K562 (cell line): ENCODE results near the gene COPS6. TPM values are rescaled to one million over a fixed set of nuclear protein-coding genes. Genes with fewer than 3 reads are reported as not detected.
A peak's percentile ranks its signal among the peaks of the same experiment; 100 is the strongest.

Experiments used
- BCL6 ChIP-seq: fragments of 250-450 bp; sonication (Bioruptor Pico); IDR thresholded peaks from 2 replicates; pipeline ENCODE4 v1.4.0; 2020
- BMI1 ChIP-seq: fragments of 150-350 bp; IDR thresholded peaks from 2 replicates; pipeline ENCODE4 v1.6.1; 2014; ENCODE audit warnings: low read length
- CGGBP1 ChIP-seq: fragments of 250-450 bp; sonication (Bioruptor Pico); IDR thresholded peaks from 2 replicates; pipeline ENCODE4 v1.9.0; 2021; ENCODE audit warnings: mild to moderate bottlenecking
- CHD4 ChIP-seq: fragments of 200-600 bp; sonication (generic); IDR thresholded peaks from 3 replicates; pipeline ENCODE4 v1.6.1; 2012; ENCODE audit warnings: low read depth, mild to moderate bottlenecking, mixed read lengths, low read length, inconsistent platforms; ENCODE audit not compliant: insufficient read depth, insufficient replicate concordance, poor library complexity, severe bottlenecking
- E2F6 ChIP-seq, 2 experiments: IDR thresholded peaks; 2 replicates each; pipeline ENCODE4 v1.6.1; 2011; ENCODE audit warnings: borderline replicate concordance in 1 of 2, control low read depth in 1 of 2, low read depth in 1 of 2, low read length in 1 of 2, mild to moderate bottlenecking in 1 of 2, mixed read lengths in 1 of 2, moderate library complexity in 1 of 2; ENCODE audit not compliant: insufficient read depth in 1 of 2, insufficient read length in 1 of 2, poor library complexity in 1 of 2, severe bottlenecking in 1 of 2; ENCODE audit errors: extremely low read depth in 1 of 2
- E2F8 ChIP-seq: fragments of 450-650 bp; IDR thresholded peaks from 2 replicates; pipeline ENCODE4 v1.7.1; 2018; ENCODE audit warnings: mild to moderate bottlenecking, low read depth; ENCODE audit not compliant: partially characterized antibody
- FOXK2 ChIP-seq, 2 experiments: fragments of 450-650 bp; IDR thresholded peaks in 1 of 2; conservative IDR thresholded peaks in 1 of 2; 2 replicates each; pipeline ENCODE4 v1.6.1; 2016; ENCODE audit warnings: low read depth in 2 of 2, mild to moderate bottlenecking in 1 of 2
- HDGF ChIP-seq: fragments of 450-650 bp; IDR thresholded peaks from 2 replicates; pipeline ENCODE4 v1.6.1; 2016
- MAX ChIP-seq: sonication (generic); formaldehyde crosslinking; IDR thresholded peaks from 2 replicates; pipeline ENCODE4 v1.9.0; 2022; ENCODE audit warnings: mild to moderate bottlenecking, missing genetic modification reagents
- RAD51 ChIP-seq: fragments of 450-650 bp; IDR thresholded peaks from 2 replicates; pipeline ENCODE4 v1.7.1; 2016; ENCODE audit warnings: low read depth, mild to moderate bottlenecking, borderline replicate concordance
- RBM22 ChIP-seq: fragments of 200-400 bp; formaldehyde crosslinking; IDR thresholded peaks from 2 replicates; pipeline ENCODE4 v1.6.1; 2018; ENCODE audit warnings: low read length, low read depth; ENCODE audit not compliant: poor library complexity, severe bottlenecking
- RNF2 ChIP-seq: sonication (generic); IDR thresholded peaks from 2 replicates; pipeline ENCODE4 v1.6.1; 2016
- TEAD1 ChIP-seq, 2 experiments: fragments of 450-650 bp in 1 of 2; sonication (generic) in 1 of 2; formaldehyde crosslinking; IDR thresholded peaks; 2 replicates each; pipeline versions ENCODE4 v1.4.0 to v1.8.0; 2020 to 2022; ENCODE audit warnings: mild to moderate bottlenecking in 2 of 2, missing genetic modification reagents in 1 of 2
- TRIM28 ChIP-seq: fragments of 450-650 bp; IDR thresholded peaks from 2 replicates; pipeline ENCODE4 v1.6.1; 2017
- ZBTB7A ChIP-seq: IDR thresholded peaks from 2 replicates; pipeline ENCODE4 v1.6.1; 2011; ENCODE audit warnings: low read depth, mild to moderate bottlenecking, low read length, moderate library complexity, borderline replicate concordance; ENCODE audit not compliant: control insufficient read depth
- ZNF121 ChIP-seq: sonication (generic); formaldehyde crosslinking; conservative IDR thresholded peaks from 2 replicates; pipeline ENCODE4 v1.8.0; 2022; ENCODE audit warnings: missing genetic modification reagents
- ZNF444 ChIP-seq: fragments of 250-450 bp; sonication (Bioruptor Pico); IDR thresholded peaks from 2 replicates; pipeline ENCODE4 v1.4.0; 2020; ENCODE audit warnings: mild to moderate bottlenecking, moderate library complexity
- polyA plus RNA-seq, 8 experiments: library from polyadenylated mRNA; depleted of rRNA in 4 of 8; stranded (reverse) in 5 of 8; unstranded in 3 of 8; fragments of >200 nt; fragmentation: Nextera tagmentation in 2 of 8; fragmentation: Illumina TruSeq in 1 of 8; extraction: Ambion mirVana in 2 of 8; extraction: Trizol in 1 of 8; gene quantifications; 2 replicates each; pipeline versions ENCODE4 v1.2.1 to v1.2.3, GENCODE V29; 2011 to 2014; ENCODE audit warnings: inconsistent platforms in 1 of 8, missing spikeins in 1 of 8
- total RNA-seq, 7 experiments: library from RNA; depleted of rRNA in 6 of 7; stranded (reverse); fragments of >200 nt in 6 of 7; fragmentation: Illumina TruSeq in 2 of 7; extraction: Trizol in 2 of 7; gene quantifications; 2 replicates each; pipeline versions ENCODE4 v1.2.1 to v1.2.3, GENCODE V29; 2011 to 2021; ENCODE audit warnings: low replicate concordance in 1 of 7
- TF ChIP-seq, protein P1 (sequence below): fragments of 250-450 bp; sonication (Bioruptor Pico); IDR thresholded peaks from 2 replicates; pipeline ENCODE4 v1.5.0; 2020; ENCODE audit warnings: mild to moderate bottlenecking, borderline replicate concordance
- TF ChIP-seq, protein P2 (sequence below): fragments of 450-650 bp; IDR thresholded peaks from 2 replicates; pipeline ENCODE4 v1.6.1; 2017; ENCODE audit warnings: antibody characterized with exemption

COPS6 gene
- total and polyA plus RNA-seq, 9 of the 15 experiments (the other 6 are each of a cell fraction or from before 2014, with no cell fraction given) = 63.0 to 331 (median 168) TPM

GRCh38 chr7:100081535-100082102, 7.2 kb upstream of the COPS6 start, which contains the start of gene ZNF3 (continued):
- TF ChIP-seq ZNF444 (CRISPR knock-in tag) (no peak), CGGBP1 (CRISPR knock-in tag) (0 out of 2 replicates have a peak, but pooled peaks have one; percentile 62), ZNF121 (no peak), ZBTB7A (peak; percentile 89), FOXK2 (conservative IDR thresholded peaks at IDR 0.05 in 1 of 2, IDR thresholded peaks at IDR 0.05 in 1 of 2; ENCODE audit: low read depth in 2 of 2) (peak; percentile 75 to 78; a peak in 3 of 4 replicates), HDGF (no peak), E2F8 (peak; percentile 91), E2F6 (IDR thresholded peaks at IDR 0.05; ENCODE audit: borderline replicate concordance in 1 of 2, extremely low read depth in 1 of 2, insufficient read depth in 1 of 2, insufficient read length in 1 of 2, low read depth in 1 of 2, low read length in 1 of 2, poor library complexity in 1 of 2, severe bottlenecking in 1 of 2) (peak; percentile 96 to 100), BCL6 (CRISPR knock-in tag) (no peak), RAD51 (peak; percentile 31; the same call in 1 of the 2 replicates), MAX (CRISPR knock-in tag) (peak; percentile 99), RNF2 (peak; percentile 96), CHD4 (no peak), TRIM28 (peak; percentile 61; the same call in 1 of the 2 replicates), TEAD1 (CRISPR knock-in tag; IDR thresholded peaks at IDR 0.05) (peak; percentile 55 to 88; a peak in 1 of 4 replicates), RBM22 (peak; percentile 93), BMI1 (no peak)
- TF ChIP-seq, protein P1, sequence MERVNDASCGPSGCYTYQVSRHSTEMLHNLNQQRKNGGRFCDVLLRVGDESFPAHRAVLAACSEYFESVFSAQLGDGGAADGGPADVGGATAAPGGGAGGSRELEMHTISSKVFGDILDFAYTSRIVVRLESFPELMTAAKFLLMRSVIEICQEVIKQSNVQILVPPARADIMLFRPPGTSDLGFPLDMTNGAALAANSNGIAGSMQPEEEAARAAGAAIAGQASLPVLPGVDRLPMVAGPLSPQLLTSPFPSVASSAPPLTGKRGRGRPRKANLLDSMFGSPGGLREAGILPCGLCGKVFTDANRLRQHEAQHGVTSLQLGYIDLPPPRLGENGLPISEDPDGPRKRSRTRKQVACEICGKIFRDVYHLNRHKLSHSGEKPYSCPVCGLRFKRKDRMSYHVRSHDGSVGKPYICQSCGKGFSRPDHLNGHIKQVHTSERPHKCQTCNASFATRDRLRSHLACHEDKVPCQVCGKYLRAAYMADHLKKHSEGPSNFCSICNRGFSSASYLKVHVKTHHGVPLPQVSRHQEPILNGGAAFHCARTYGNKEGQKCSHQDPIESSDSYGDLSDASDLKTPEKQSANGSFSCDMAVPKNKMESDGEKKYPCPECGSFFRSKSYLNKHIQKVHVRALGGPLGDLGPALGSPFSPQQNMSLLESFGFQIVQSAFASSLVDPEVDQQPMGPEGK (CRISPR knock-in tag) = 0 out of 2 replicates have a peak, but pooled peaks have one; percentile 47
- TF ChIP-seq, protein P2, sequence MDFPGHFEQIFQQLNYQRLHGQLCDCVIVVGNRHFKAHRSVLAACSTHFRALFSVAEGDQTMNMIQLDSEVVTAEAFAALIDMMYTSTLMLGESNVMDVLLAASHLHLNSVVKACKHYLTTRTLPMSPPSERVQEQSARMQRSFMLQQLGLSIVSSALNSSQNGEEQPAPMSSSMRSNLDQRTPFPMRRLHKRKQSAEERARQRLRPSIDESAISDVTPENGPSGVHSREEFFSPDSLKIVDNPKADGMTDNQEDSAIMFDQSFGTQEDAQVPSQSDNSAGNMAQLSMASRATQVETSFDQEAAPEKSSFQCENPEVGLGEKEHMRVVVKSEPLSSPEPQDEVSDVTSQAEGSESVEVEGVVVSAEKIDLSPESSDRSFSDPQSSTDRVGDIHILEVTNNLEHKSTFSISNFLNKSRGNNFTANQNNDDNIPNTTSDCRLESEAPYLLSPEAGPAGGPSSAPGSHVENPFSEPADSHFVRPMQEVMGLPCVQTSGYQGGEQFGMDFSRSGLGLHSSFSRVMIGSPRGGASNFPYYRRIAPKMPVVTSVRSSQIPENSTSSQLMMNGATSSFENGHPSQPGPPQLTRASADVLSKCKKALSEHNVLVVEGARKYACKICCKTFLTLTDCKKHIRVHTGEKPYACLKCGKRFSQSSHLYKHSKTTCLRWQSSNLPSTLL = no peak
